A549 (cell line): ENCODE results near the gene VSTM2B.

ENCODE experiments used
- BHLHE40 ChIP-seq: IDR thresholded peaks from 2 replicates; pipeline ENCODE4 v1.6.1; 2012; ENCODE audit warnings: low read depth, low read length, inconsistent platforms
- CEBPB ChIP-seq, 2 experiments: fragments of >200 bp in 1 of 2; sonication (Bioruptor Twin) in 1 of 2; formaldehyde crosslinking in 1 of 2; IDR thresholded peaks; 2 replicates each; pipeline ENCODE4 v1.6.1; 2012 to 2016
- CHD2 ChIP-seq: fragments of 150-350 bp; IDR thresholded peaks from 2 replicates; pipeline ENCODE4 v1.6.1; 2014; ENCODE audit warnings: low read length; ENCODE audit not compliant: partially characterized antibody
- CTCF ChIP-seq: fragments of >200 bp; sonication (Bioruptor Twin); formaldehyde crosslinking; IDR thresholded peaks from 3 replicates; pipeline ENCODE4 v1.5.1; 2016
- EHMT2 ChIP-seq: fragments of 200-600 bp; sonication (generic); IDR thresholded peaks from 2 replicates; pipeline ENCODE4 v1.6.1; 2016; ENCODE audit warnings: antibody characterized with exemption, low read depth, mild to moderate bottlenecking, moderate library complexity
- EP300 ChIP-seq, 2 experiments: fragments of >200 bp; sonication (Bioruptor Twin); formaldehyde crosslinking; IDR thresholded peaks; 2 replicates in 1 of 2; 3 replicates in 1 of 2; pipeline ENCODE4 v1.6.1; 2016 to 2017
- HOXA7 ChIP-seq: fragments of 250-450 bp; sonication (Bioruptor Pico); IDR thresholded peaks from 2 replicates; pipeline ENCODE4 v1.5.0; 2020; ENCODE audit warnings: mild to moderate bottlenecking, moderate library complexity
- HOXB13 ChIP-seq: fragments of 250-450 bp; sonication (Bioruptor Pico); IDR thresholded peaks from 2 replicates; pipeline ENCODE4 v1.5.0; 2020; ENCODE audit warnings: low read depth, mild to moderate bottlenecking, moderate library complexity
- KDM1A ChIP-seq: fragments of 200-600 bp; sonication (generic); IDR thresholded peaks from 2 replicates; pipeline ENCODE4 v1.6.1; 2016; ENCODE audit warnings: low read depth, mild to moderate bottlenecking
- NFE2L2 ChIP-seq: fragments of 150-350 bp; conservative IDR thresholded peaks from 2 replicates; pipeline ENCODE4 v1.6.1; 2014; ENCODE audit warnings: low read length
- NR3C1 ChIP-seq: fragments of >200 bp; sonication (Bioruptor Twin); formaldehyde crosslinking; IDR thresholded peaks from 3 replicates; pipeline ENCODE4 v1.6.1; 2017
- POLR2A ChIP-seq: IDR thresholded peaks from 2 replicates; pipeline ENCODE4 v1.6.1; 2012; ENCODE audit warnings: mild to moderate bottlenecking, low read length
- RFX5 ChIP-seq: fragments of 450-650 bp; IDR thresholded peaks from 2 replicates; pipeline ENCODE4 v1.7.1; 2014; ENCODE audit warnings: antibody characterized with exemption, mild to moderate bottlenecking, moderate library complexity
- SREBF2 ChIP-seq: fragments of 450-650 bp; IDR thresholded peaks from 2 replicates; pipeline ENCODE4 v1.6.1; 2014; ENCODE audit warnings: mild to moderate bottlenecking, moderate library complexity

- TF ChIP-seq CTCF (no peak), EP300 (IDR thresholded peaks at IDR 0.05) (no peak), HOXB13 (CRISPR knock-in tag) (no peak), RFX5 (no peak), NR3C1 (no peak), POLR2A (no peak), KDM1A (no peak), NFE2L2 (no peak), SREBF2 (no peak), CEBPB (IDR thresholded peaks at IDR 0.05) (no peak), EHMT2 (no peak), CHD2 (no peak), HOXA7 (CRISPR knock-in tag) (no peak), BHLHE40 (no peak)
These were observed 11.8 kb downstream of the VSTM2B start for GRCh38 chr19:29537601-29538000.
